HepG2 (cell line): ENCODE data around the gene TUBG1. TPM values are rescaled to one million over a fixed set of nuclear protein-coding genes. Genes with fewer than 3 reads are reported as not detected.
"Not testable (repeated sequence)": the region's sequence is repeated elsewhere in the genome, so short reads cannot be mapped to it uniquely, and the experiment has no call there.

Experiments used
- ATAC-seq: fragments of 200-7000 bp; cut with Tn5 transposase; 3 replicates; pipeline ENCODE4 v1.9.1; 2020; ENCODE audit warnings: mild to moderate bottlenecking, moderate library complexity
- BruUV-seq: library from RNA; stranded (reverse); fragments of 400-500 nt; replicated peaks from 2 replicates; lab custom pipeline; 2021; lab: Mats Ljungman, UMichigan
- CTCF ChIA-PET: fragments of 300-600 bp; formaldehyde crosslinking; extraction: SDS; loops from one replicate; lab custom pipeline; 2021; ENCODE audit warnings: low total read pairs, inconsistent platforms, low intra/inter-chr PET ratio; lab: Yijun Ruan, JAX
- POLR2A ChIA-PET: fragments of 350-600 bp; sonication (Branson Sonifier 250); formaldehyde crosslinking; loops from one replicate; lab custom pipeline; 2020; ENCODE audit warnings: antibody characterized with exemption, inconsistent platforms; lab: Yijun Ruan, JAX
- DNase-seq: peaks from one replicate; pipeline ENCODE4 v3.0.0-alpha.2; 2015; ENCODE audit warnings: low spot score
- FAIRE-seq: peaks from 3 replicates; lab custom pipeline; 2011; peaks lifted over from hg19 to GRCh38; lab: Jason Lieb, UNC
- H2AFZ ChIP-seq: one replicate; pipeline ENCODE4 v1.6.1; 2011; ENCODE audit warnings: low read length, inconsistent platforms
- H3K27ac ChIP-seq: fragments of 300-600 bp; 3 replicates; pipeline ENCODE4 v1.8.0; 2011; ENCODE audit warnings: mixed run types, mild to moderate bottlenecking, mixed read lengths, low read length, inconsistent platforms; ENCODE audit not compliant: insufficient read depth; ENCODE audit errors: extremely low read length
- H3K27me3 ChIP-seq, 2 experiments: fragments of 200-600 bp in 1 of 2; 2 replicates in 1 of 2; 3 replicates in 1 of 2; pipeline versions ENCODE4 v1.6.0 to v1.8.0; 2011; ENCODE audit warnings: low read length in 2 of 2, mild to moderate bottlenecking in 2 of 2, moderate library complexity in 2 of 2, inconsistent platforms in 1 of 2; ENCODE audit not compliant: insufficient read depth in 2 of 2, control insufficient read depth in 1 of 2
- H3K36me3 ChIP-seq, 2 experiments: fragments of 200-600 bp in 1 of 2; replicated peaks in 1 of 2; 2 replicates in 1 of 2; 3 replicates in 1 of 2; pipeline versions ENCODE4 v1.5.1 to v1.8.0; 2011; ENCODE audit warnings: low read length in 2 of 2, inconsistent platforms in 1 of 2; ENCODE audit not compliant: insufficient read depth in 2 of 2, control insufficient read depth in 1 of 2
- H3K4me1 ChIP-seq: 2 replicates; pipeline ENCODE4 v1.5.1; 2012; ENCODE audit warnings: low read length, inconsistent platforms; ENCODE audit not compliant: insufficient read depth
- H3K4me2 ChIP-seq: 2 replicates; pipeline ENCODE4 v1.6.0; 2011; ENCODE audit warnings: low read depth, low read length, inconsistent platforms
- H3K4me3 ChIP-seq, 3 experiments: fragments of 200-600 bp in 1 of 3; sonication (generic), shearing (Covaris generic) in 1 of 3; replicated peaks in 1 of 3; 2 replicates each; pipeline ENCODE4 v1.5.1; 2011 to 2016; ENCODE audit warnings: low read length in 3 of 3, inconsistent platforms in 2 of 3, low read depth in 2 of 3, mild to moderate bottlenecking in 2 of 3, control low read depth in 1 of 3, mixed read lengths in 1 of 3; ENCODE audit not compliant: insufficient read depth in 1 of 3
- H3K79me2 ChIP-seq: one replicate; pipeline ENCODE4 v1.6.1; 2011; ENCODE audit warnings: low read length, inconsistent platforms; ENCODE audit not compliant: insufficient read depth
- H3K9ac ChIP-seq: 2 replicates; pipeline ENCODE4 v1.6.0; 2011; ENCODE audit warnings: mild to moderate bottlenecking, low read depth, low read length, inconsistent platforms; ENCODE audit not compliant: insufficient read depth
- H3K9me3 ChIP-seq: 2 replicates; pipeline ENCODE4 v1.5.1; 2012; ENCODE audit warnings: mild to moderate bottlenecking, low read length
- H4K20me1 ChIP-seq: 2 replicates; pipeline ENCODE4 v1.6.0; 2011; ENCODE audit warnings: inconsistent platforms, mild to moderate bottlenecking, low read length, moderate library complexity; ENCODE audit not compliant: insufficient read depth
- HNF4A ChIP-seq: sonication (generic); formaldehyde crosslinking; IDR thresholded peaks from 2 replicates; pipeline ENCODE4 v1.4.0; 2020; ENCODE audit warnings: missing genetic modification reagents
- NR2F6 ChIP-seq, 2 experiments: IDR thresholded peaks; 2 replicates each; pipeline ENCODE4 v1.6.1; 2016; ENCODE audit warnings: antibody characterized with exemption in 1 of 2, mild to moderate bottlenecking in 1 of 2
- RARA ChIP-seq: IDR thresholded peaks from 2 replicates; pipeline ENCODE4 v1.6.1; 2016; ENCODE audit warnings: missing genetic modification reagents, missing compliant biosample characterization
- RXRA ChIP-seq: sonication (generic); formaldehyde crosslinking; IDR thresholded peaks from 2 replicates; pipeline ENCODE4 v1.5.1; 2020; ENCODE audit warnings: missing genetic modification reagents
- RXRB ChIP-seq: IDR thresholded peaks from 2 replicates; pipeline ENCODE4 v1.6.1; 2016; ENCODE audit warnings: borderline replicate concordance, missing genetic modification reagents, missing compliant biosample characterization
- THRA ChIP-seq: sonication (generic); formaldehyde crosslinking; IDR thresholded peaks from 2 replicates; pipeline ENCODE4 v1.4.0; 2020; ENCODE audit warnings: missing genetic modification reagents, borderline replicate concordance
- ZMYM3 ChIP-seq: sonication (generic); formaldehyde crosslinking; IDR thresholded peaks from 2 replicates; pipeline ENCODE4 v1.5.1; 2020; ENCODE audit warnings: mild to moderate bottlenecking, missing genetic modification reagents
- ZNF460 ChIP-seq: sonication (generic); formaldehyde crosslinking; IDR thresholded peaks from 2 replicates; pipeline ENCODE4 v1.5.1; 2020; ENCODE audit warnings: missing genetic modification reagents, mild to moderate bottlenecking, borderline replicate concordance
- ZNF788 ChIP-seq: sonication (generic); formaldehyde crosslinking; IDR thresholded peaks from 2 replicates; pipeline ENCODE4 v1.5.0; 2020; ENCODE audit warnings: mild to moderate bottlenecking, missing genetic modification reagents, borderline replicate concordance
- WGBS: methylation state at CpG from one replicate; pipeline ENCODE4 v1.1.6; 2017; ENCODE audit warnings: low lambda C conversion rate; 5-methylcytosine and 5-hydroxymethylcytosine counted together
- in situ Hi-C: cut with HindIII; loops from 2 replicates; pipeline ENCODE4 v1.10.0; 2017; ENCODE audit warnings: low pct_unique_long_range_greater_than_20kb; ENCODE audit not compliant: extremely low pct_ligation_motif_present
- intact Hi-C: fragments of 100-400 bp; cut with micrococcal nuclease; formaldehyde crosslinking; loops from one replicate; pipeline ENCODE4 v1.10.0; 2022; ENCODE audit not compliant: unreplicated experiment
- polyA plus RNA-seq, 8 experiments: library from polyadenylated mRNA; depleted of rRNA in 3 of 8; stranded (reverse) in 7 of 8; unstranded in 1 of 8; fragments of >200 nt; fragmentation: Illumina TruSeq in 4 of 8; extraction: Trizol in 4 of 8; gene quantifications; 2 replicates each; pipeline versions ENCODE4 v1.2.1 to v1.2.3, GENCODE V29; 2011 to 2016; ENCODE audit warnings: low read depth in 4 of 8, missing spikeins in 1 of 8, mixed read lengths in 1 of 8; ENCODE audit not compliant: insufficient read depth in 1 of 8
- total RNA-seq, 5 experiments: library from RNA; depleted of rRNA; stranded (reverse); fragments of >200 nt; fragmentation: Illumina TruSeq; extraction: Trizol; gene quantifications; 2 replicates each; pipeline ENCODE4 v1.2.3, GENCODE V29; 2016; ENCODE audit warnings: low read depth in 1 of 5

The TUBG1 gene
- total and polyA plus RNA-seq, 2 of the 13 experiments (the other 11 are each of a cell fraction or from before 2014, with no cell fraction given) = 74.1 to 137 TPM

DNA sequence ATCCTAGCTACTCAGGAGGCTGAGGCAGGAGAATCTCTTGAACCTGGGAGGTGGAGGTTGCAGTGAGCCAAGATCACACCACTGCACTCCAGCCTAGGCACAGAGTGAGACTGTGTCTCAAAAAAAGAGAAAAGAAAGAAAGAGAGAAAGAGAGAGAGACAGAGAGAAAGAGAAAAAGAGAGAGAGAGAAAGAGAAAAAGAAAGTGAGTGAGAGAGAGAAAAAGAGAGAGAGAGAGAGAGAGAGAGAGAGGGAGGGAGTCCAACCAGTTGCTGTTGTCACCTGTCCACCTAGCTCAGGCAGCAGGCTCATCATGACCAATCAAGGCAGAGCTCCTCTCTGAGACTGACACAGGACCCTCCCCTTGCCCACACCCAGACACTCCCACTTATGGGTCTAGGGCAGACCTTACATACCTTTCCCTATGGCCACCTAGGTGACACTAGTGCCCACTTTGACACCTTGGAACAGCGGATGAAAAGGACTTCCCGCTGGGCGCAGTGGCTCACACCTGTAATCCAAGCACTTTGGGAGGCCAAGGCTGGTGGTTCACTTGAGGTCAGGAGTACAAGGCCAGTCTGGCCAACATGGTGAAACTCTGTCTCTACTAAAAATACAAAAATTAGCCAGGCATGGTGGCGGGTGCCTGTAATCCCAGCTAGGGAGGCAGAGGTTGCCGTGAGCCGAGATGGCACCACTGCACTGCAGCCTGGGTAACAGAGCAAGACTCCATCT lies 17.7 kb downstream of the TUBG1 start:
- H3K4me2 ChIP-seq; CTCF ChIA-PET; H3K27ac ChIP-seq; H3K27me3 ChIP-seq; H3K4me3 ChIP-seq; intact Hi-C loops; in situ Hi-C loops; BruUV-seq; H4K20me1 ChIP-seq; FAIRE-seq; H3K9ac ChIP-seq; H3K36me3 ChIP-seq; DNase-seq; H3K79me2 ChIP-seq; H3K9me3 ChIP-seq; H2AFZ ChIP-seq; TF ChIP-seq NR2F6 (IDR thresholded peaks at IDR 0.05): not testable (repeated sequence)
- POLR2A ChIA-PET = interaction anchor here (0.9 to 1.0 kb wide), 2 partner anchors 18 to 22 kb away, joined by 3 read pairs; partner anchors contain the start of genes RETREG3 and TUBG1
- TF ChIP-seq THRA (CRISPR knock-in tag) (peak; percentile 87; the same call in 1 of the 2 replicates), ZNF788 (CRISPR knock-in tag) (0 out of 2 replicates have a peak, but pooled peaks have one; percentile 25), RXRB (CRISPR knock-in tag) (0 out of 2 replicates have a peak, but pooled peaks have one; percentile 34), RXRA (CRISPR knock-in tag) (peak; percentile 76; the same call in 1 of the 2 replicates), RARA (CRISPR knock-in tag) (peak; percentile 34; the same call in 1 of the 2 replicates), ZMYM3 (peak; percentile 18; the same call in 1 of the 2 replicates), NR2F6 (CRISPR knock-in tag; IDR thresholded peaks at IDR 0.05) (peak; percentile 28; the same call in 1 of the 2 replicates), ZNF460 (CRISPR knock-in tag) (peak; percentile 74), HNF4A (CRISPR knock-in tag) (peak; percentile 57)
- 47% methylated on average over 6 of the region's 6 CpGs for WGBS
- peak; percentile 64 for ATAC-seq
- H3K4me1 ChIP-seq = peaks cover 12% of the 10 kb centered on the region
